GM19193 (cell line): ENCODE results near the gene SLC7A10.

Experiments used
- POLR2A ChIP-seq: IDR thresholded peaks from 4 replicates; pipeline ENCODE4 v1.6.1; 2011; ENCODE audit not compliant: insufficient read depth, insufficient read length; ENCODE audit errors: extremely low read depth

SLC7A10 gene

GRCh38 chr19:33248553-33248953 is 22.9 kb upstream of the SLC7A10 start:
- no peak for TF ChIP-seq POLR2A

GRCh38 chr19:33248104-33248503 is 22.5 kb upstream of the SLC7A10 start:
- TF ChIP-seq POLR2A, result no peak

GRCh38 chr19:33247441-33247819 is 21.8 kb upstream of the SLC7A10 start:
- TF ChIP-seq POLR2A, result no peak

GRCh38 chr19:33246709-33247440 is 21.2 kb upstream of the SLC7A10 start:
- no peak for TF ChIP-seq POLR2A

GRCh38 chr19:33245948-33246708 is 20.5 kb upstream of the SLC7A10 start:
- no peak for TF ChIP-seq POLR2A

- no peak for TF ChIP-seq POLR2A
Observed at GRCh38 chr19:33242911-33243310, 17.3 kb upstream of the SLC7A10 start.

GRCh38 chr19:33242131-33242530 is 16.5 kb upstream of the SLC7A10 start:
- TF ChIP-seq POLR2A, result no peak

GRCh38 chr19:33241530-33242101 is 16.0 kb upstream of the SLC7A10 start:
- no peak for TF ChIP-seq POLR2A

GRCh38 chr19:33241091-33241529 is 15.5 kb upstream of the SLC7A10 start:
- no peak for TF ChIP-seq POLR2A

GRCh38 chr19:33240181-33240771 is 14.6 kb upstream of the SLC7A10 start:
- no peak for TF ChIP-seq POLR2A

GRCh38 chr19:33239223-33239975 is 13.7 kb upstream of the SLC7A10 start:
- no peak for TF ChIP-seq POLR2A

GRCh38 chr19:33238481-33239149 is 13.0 kb upstream of the SLC7A10 start:
- TF ChIP-seq POLR2A, result no peak

- no peak for TF ChIP-seq POLR2A
Observed at GRCh38 chr19:33236696-33237390, 11.2 kb upstream of the SLC7A10 start.

GRCh38 chr19:33235996-33236350 is 10.3 kb upstream of the SLC7A10 start:
- TF ChIP-seq POLR2A, result no peak
